HUDEP-2 (cell line): ENCODE measurements around the gene TBXA2R.
"Not testable (repeated sequence)": the region's sequence is repeated elsewhere in the genome, so short reads cannot be mapped to it uniquely, and the experiment has no call there.

ENCODE experiments used
- DNase-seq, 76 experiments: peaks; one replicate each; lab custom pipeline; 2025; ENCODE audit not compliant: unreplicated experiment in 76 of 76; lab: John Stamatoyannopoulos, UW

TBXA2R gene

DNA sequence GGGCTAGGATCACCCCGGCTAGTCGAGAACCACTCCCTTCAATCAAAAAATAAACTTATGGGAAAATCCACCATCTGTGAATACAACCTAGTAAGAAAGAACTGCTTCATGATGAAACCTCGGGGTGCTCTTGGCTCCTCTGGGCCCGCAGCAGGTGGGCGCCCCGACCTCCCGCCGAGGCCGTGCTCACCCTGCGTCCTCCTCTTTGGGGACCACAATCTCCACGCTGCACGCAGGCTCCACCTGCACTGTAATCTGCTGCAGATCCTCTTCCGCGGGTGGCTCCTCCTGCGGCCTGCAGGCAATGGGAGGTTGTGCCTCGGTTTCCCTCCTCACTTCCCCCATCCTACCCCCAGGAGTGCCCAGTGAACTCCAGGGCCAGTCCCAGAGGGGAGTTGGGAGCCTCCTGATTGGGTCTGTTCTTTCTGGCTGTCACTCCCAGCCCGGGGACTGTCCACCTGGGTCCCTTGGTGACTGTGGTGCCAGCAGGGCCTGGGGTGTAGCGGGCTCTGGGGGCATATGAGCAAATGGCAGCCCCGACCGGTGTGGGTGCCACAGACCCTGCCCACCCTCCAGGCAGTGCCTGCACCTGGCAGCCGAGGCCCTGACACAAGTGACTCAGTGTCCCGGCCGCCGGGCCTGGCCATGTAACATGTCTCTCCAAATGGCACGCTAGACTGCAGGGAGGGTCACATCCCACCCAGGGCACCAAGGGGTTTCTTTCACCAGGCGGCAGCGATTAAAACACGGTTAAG lies 35.0 kb upstream of the TBXA2R start:
- no peak for DNase-seq

DNA sequence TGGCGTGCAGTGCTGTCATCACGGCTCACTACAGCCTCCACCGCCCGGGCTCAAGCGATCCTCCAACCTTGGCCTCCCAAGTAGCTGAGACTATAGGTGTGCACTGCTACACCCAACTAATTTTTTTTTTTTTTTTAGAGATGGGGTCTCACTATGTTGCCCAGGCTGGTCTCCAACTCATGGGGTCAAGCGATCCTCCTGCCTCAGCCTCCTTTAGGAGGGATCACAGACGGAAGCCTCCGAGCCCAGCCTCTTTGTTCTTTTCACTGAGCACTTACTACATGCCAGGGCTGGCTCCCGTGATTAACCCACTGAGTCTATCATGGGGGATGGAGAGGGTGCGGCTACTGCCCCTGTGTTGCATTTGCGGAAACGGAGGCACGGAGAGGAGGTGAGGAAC lies 32.8 kb upstream of the TBXA2R start:
- DNase-seq, result no peak

DNA sequence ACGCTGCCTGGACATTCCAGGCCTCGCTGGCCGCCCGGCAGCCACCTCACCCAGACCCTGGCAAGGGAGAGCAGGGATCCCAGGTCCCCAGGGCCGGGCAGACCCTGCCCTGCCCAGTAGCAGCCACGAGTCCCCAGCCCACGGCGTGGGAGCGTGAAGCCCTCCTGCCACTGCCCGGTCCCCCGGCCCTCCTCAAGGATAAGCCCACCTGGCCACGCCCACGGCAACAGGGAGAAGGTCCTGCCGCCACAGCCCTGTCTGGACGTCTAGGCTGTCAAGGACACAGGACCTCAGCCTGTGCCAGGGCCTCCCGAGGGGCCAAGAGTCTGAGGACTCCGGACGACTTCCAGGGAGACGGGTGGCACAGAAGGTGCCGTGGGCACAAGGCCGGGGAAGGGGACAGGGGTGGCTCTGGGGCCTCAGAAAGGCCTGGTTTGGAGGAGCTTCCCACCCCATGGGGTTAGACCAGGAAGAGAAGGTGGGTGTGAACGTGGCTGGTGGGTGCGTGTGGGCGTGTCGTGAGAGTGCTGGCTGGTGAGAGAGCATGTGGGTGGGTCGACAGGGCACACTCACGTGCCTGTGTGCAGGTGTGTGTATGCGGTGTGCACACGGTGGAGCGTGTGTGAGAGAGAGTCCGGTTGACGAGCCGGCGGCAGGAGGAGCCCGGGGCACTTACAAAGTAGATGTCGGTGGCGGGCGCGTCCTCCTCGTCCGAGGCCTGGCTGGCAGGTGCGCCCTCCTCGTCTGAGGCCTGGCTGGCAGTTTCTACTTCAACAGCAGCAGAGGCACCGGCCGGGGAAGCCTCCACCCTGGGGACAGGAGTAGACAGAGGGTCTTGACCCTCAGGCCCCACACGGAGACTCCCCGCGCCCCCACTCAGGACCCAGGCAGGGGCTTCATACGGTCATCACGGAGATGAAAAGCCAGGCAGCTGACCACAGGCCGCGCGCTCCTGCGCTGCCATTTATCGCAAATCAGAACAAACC lies 31.8 kb upstream of the TBXA2R start:
- DNase-seq, result no peak

DNA sequence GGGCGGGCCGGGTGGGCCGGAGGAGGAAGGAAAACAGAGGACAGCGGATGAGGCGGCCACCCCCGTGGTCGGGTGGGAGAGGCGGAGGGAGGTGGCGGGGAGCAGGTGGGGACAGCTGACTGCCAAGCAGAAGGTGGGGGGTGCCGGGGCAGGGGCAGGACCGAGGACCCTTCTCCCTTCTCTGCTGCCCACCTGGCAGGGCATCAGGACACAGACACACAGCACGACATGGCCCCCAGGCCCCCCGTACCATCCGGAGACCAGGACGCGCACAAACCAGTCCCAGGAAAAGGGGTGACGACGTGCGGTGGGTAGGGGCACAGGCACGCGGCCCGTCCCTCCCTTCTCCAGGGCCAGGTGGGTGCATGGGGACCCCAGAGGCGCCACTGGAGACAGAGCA lies 30.9 kb upstream of the TBXA2R start:
- DNase-seq, result no peak

DNA sequence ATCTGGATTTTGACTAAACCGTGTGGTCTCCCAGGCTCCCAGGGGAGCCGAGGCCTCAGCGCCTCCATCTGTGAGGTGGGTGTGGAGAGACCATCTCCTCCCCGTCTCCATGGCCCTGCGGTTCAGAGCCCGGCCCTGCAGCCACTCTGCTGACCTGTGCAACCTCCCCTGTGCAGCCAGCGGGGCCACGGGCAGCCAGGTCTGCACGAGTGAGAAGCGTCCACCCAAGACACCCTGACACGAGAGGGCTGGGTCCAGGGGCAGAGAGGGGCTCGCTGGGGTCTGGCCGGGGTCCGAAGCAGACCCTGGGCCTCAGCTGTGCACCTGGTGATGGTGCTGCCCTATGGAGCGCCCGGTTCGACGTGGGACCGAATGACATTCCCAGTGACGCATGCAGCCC lies 30.3 kb upstream of the TBXA2R start:
- no peak for DNase-seq

DNA sequence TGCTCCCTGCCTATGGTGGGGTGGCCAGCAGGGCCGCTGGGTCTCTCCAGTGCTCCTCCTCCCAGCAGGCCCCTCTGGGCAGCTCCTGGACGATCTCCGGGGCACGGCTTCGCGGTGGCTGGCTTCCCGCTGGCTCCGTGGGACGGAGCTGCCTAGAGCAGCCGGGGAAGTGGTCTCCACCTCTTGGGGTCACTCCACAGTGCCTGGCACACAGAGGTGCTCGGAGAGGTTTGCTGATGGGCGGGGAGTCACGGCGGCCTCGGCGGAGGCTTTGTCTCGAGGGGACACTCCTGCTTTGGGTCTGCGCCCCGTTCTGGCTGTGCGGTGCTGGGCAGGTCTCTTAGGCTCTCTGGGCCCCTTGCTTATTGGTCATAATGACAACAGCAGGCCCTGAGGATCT lies 29.8 kb upstream of the TBXA2R start:
- no peak for DNase-seq

DNA sequence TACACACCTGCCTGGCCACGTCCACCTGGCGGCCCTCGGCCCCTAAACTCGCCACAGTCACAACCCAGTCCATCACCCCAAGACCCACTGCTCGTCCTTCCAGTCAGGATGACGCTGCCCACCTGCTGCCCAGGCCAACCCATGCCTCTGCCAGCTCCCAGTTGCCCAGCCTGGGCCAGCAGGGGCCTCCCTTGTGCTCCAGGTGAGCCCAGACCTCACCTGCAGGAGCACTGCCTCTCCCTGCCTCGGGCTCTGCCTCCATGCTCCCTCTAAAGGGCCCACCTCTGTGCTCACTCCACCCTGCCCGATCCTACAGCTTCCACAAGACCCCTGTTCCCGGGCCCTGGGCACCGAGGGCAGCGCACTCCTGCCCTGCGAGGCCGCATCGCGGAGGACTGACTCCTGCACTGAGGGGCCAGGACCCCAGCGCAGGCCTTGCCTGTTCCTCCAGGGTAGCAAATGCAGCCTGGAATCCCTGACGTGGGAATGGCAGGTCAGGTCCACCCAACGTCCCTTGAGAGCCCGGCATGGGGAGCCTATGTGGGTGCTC lies 27.9 kb upstream of the TBXA2R start:
- no peak for DNase-seq

DNA sequence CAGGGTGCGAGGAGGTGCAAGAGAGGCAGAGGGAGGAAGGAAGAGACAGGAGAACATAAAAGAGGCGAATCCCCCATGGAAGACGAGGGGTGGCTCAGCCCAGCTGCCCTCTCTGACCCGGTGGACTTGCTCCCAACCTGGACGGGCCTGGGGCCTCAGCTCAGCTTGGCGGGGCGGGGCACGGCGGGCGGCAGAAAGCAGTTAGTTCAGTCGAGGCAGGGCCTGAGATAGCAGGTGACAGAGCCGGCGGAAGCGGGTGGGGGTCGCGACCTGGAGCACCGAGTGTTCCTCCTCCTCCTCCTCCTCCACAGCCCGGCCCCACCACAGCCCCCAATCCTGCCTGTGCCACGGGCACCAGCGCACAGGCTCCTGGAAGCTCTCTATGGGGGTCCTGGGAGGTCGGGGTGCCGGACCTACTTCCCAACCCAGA lies 26.9 kb upstream of the TBXA2R start:
- DNase-seq, result no peak

DNA sequence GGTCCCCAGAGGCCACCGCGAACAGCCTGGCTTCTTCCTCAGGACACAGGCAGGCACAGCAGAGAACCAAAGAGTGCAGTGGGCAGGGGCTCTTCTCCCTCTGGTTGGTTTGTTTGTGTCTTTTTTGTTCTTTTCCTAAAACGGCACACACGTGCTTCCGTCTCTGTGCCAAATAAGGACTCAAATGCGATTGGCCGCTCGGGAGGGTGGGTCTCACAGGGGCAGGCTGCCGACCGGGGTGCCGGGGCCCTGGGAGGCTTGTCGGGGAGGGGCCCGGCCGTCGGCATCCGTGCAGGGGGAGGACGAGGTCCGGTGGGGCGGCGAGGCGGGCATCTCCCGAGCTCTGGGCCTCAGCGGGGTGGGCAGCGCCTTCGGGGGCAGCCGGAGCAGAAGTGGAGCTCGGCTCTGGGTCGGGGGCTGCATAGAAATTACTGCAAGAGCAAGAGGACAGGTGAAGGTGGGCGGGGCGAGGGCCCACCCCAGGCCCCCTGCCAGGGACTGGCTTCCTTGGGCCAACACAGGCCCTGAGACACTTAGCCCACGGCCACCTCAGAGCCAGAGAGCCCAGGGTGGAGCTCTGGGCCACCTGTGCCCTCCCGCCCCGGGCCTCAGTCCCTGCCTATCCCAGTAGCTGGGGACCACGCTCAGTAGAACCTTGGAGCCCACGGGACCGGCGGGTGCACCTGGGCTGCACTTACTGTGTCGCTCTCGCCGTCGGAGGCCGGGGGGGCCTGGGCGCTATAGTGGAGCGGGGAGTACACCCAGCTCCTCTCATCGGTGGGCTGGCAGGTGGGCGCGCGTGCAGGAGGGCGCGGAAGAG lies 26.3 kb upstream of the TBXA2R start:
- no peak for DNase-seq

DNA sequence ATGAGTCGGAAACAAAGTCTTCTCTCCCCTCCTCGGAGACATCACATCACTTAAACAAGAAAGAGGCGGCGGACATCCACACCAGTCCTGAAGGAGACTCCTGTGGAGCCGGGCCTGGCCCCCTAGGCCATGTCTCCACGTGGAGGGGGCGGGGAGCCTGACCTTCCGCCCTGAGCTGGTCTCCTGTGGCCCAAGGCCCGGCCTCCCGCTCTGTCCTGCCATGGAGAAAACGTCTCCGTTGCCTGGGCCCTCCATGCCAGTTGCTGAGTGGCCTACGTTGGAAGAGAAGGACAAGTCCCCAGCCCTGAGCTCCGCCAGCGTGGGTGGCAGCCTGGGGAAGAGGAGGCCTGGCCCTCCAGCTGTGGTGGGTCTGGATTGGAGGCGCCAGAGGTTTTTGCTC lies 25.4 kb upstream of the TBXA2R start:
- no peak for DNase-seq

DNA sequence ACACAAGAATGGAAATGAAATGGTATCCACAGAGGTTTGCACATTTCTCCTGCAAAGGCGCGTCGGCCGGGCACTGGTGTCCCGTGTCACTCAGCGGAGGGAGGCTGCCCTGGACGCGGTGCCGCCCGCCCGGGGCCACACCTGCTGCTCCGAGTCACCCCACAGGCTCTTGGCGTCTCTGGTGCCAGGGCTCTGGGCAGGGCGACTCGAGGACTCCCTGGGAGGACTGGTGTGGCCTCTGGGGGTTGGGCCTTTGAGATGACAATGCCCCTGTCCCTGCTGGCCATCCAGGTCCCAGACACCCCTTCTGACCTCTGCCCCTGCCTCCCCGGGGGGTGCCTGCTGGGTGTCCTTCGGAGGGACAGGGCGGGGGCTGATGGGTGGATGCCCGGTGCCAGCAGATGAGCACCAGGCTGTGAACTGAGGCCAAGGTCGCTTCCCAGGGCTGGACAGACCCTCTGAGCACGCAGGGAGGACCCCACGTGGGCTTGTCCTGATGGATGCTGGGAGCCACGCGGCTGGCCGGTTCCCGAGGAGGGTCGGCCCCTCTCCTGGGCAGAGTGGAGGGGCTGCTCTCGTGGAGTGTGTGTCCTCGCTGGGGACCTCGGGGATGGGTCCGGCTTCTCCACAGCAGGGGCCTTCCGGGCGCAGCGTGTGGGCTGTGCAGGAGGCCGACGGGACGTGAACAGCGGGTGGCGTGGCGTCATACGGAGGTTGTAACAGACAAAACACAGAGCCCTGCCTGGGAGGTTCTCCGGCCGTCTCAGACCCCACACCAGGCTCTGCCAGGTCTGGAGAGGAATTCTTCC lies 24.6 kb upstream of the TBXA2R start:
- no peak for DNase-seq

DNA sequence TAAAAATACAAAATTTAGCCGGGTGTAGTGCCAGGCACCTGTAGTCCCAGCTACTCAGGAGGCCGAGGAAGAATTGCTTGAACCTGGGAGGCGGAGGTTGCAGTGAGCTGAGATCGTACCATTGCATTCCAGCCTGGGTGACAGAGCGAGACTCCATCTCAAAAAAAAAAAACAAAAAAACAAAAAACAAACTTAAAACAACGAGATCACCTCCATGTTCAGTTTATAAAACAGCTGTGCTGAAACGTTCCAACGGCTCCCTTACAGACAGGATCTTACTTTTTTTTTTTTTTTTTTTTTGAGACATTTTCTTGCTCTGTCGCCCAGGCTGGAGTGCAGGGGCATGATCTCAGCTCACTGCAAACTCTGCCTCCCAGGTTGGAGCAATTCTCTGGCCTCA lies 22.1 kb upstream of the TBXA2R start:
- not testable (repeated sequence) for DNase-seq

DNA sequence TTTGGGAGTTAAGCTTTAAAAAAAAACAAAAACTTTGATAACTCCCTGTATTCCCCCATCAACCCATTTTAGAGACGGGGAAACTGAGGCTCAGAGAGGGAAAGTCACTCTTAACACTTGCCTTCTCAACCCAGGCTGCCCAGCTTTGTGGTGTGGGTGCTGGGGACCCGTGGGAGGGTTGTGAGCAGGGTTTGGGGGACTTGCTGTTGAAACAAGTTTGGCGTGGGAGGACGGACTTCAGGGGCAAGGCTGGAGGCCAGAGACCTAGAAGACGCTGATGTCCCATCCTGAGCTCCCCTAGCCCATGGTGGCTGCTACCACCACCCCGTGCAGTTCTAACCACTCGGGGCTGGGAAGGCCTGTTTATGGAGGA lies 20.7 kb upstream of the TBXA2R start:
- DNase-seq, result no peak

DNA sequence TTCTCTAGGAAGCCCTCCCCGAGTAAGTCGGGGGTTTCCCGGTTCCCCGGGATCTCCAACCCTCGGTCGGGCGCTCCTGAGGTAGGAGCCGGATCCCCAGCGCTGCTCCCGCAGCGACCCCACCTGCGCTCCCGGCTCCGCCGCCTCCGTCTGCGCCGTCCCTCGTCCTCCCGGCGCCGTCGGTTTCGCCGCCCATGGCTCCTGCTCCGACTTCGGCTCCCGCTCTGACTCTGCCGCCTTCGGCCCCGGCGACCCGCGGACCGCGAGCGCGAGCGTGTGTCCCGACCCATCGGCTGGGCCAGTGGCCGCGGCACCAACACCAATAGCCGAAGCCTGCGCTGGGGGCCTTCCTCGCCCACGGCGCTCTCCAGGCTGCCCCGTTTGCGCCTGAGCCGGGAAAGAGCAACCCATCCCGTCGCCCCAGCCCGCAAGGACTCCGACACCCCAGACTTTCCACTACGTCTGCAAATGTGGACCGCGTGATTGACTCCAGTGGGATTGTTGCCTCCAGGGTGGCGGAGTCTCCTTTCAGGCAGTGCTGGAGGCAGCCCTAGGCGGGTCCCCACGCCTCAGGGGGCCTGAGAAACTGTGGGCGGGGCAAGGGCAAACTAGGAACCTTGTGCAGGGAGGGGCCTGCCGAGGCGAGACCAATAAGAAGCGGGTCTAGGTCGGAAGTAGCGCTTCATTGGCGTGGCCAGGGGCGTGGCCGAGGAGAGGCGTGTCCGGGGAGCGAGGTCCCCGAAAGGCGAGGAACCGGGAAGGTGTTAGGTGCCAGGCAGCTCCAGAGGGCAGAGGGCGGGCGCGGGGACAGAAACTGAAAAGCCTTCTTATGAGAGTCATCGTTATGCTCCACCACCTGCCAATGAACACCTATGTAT lies 20.0 kb upstream of the TBXA2R start, which contains the start of gene CACTIN:
TSS of gene CACTIN (minus strand) at position 318 of the 878 bp plus-strand sequence. CDS start at position 290, 28 bp downstream.
- peak; percentile 80 to 100 (median 99) for DNase-seq

DNA sequence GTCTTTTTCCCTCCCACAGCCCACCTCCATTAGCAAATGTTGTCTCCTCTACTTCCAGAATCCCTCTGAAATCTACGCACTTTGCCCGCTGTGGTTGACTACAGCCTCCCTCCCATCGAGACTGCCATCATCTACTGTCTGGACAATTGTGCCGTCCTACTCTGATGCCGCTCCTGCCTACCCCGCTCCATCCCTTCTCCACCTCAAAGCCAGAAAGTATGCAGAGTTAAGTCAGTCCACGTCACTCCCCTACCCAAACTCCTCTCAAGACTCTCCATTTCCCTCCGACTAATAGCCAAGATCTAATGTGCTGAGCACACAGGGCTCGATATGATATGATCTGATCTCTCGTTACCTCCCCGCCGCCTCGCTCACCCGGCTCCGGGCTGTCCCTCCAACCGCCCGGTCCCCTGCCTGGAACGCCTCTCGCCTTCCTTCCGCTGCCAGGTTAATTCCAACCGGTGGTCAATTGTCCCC lies 19.4 kb upstream of the TBXA2R start:
- DNase-seq, result peak in 25 of 76 experiments; percentile 15 to 79 (median 37)

DNA sequence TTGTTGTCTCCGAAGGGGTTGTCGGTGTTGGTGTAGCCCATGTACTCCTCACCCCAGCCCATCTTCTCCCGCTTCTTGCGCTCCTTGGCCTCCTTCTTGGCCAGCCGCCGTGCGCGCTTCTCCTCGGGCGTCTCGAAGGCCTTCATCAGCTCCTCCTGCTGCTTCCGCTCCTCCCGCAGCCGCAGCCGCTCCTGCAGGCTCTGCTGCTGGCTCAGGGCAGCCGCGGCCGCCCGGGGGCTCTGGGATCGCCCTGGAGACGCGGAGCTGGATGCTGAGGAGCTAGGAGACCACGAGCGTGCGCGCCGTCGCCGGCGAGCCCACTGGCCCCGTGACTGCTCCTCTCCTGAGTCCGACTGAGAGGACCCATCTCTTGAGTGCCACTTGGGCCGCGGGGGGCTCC lies 17.0 kb upstream of the TBXA2R start:
- no peak for DNase-seq

DNA sequence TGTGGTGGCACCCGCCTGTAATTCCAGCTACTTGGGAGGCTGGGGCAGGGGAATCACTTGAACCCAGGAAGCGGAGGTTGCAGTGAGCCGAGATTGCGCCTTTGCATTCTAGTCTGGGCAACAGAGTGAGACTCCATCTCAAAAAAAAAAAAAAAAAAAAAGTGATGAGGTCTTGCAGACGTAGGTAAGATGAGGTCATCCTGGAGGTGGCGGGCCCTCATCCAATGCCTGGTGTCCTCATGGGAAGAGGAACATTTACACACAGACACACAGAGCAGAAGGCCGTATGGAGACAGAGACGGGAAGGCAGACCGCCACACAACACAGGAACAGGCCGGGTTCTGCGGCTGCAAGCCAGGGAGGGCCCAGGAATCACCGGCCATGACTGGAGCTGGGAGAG lies 15.5 kb upstream of the TBXA2R start:
- DNase-seq, result no peak

DNA sequence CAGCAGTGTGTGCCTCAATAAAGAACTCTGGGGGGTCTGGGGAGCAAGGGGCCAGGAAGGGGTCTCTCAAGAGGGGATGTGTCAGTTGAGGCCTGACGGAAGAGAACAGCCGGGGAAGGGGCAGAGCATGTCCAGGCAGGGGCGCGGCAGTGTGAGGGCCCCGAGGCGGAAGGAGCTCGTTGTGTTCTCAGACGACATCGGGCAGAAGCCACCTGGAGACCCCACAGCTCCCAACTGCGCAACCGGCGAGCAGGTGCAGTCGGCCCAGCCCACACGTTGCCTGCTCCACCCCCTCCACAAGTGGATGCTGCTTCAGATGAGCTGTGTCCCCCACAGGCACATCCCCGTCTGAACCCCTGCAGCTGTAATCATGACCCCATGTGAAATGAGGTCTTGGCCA lies 15.0 kb upstream of the TBXA2R start:
- DNase-seq, result no peak
